Measurements from ENCODE around the gene GPR158.

GPR158 gene

DNA sequence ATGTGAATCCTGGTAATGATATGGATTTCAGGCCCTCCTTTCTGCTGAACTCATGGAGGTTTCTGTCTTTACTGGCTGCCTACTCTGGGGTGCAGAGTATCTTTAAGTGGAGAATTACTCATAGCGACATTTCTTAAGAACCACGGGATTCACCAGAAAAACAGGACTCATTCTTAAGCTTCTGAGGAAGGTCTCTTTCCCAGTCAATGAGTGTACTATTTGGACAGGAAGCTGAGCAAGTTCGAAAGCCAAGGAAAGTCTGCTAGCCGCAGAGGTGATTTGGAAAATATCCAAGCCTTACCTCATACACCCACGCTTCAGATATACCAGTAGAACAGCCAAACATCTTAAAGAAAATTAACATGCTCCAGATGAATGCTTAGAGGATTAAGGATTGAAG, 381.7 kb downstream of the GPR158 start:
- Histone ChIP-seq H4K91ac (ENCODE audit: low read depth, low read length, poor library complexity) (no peak overlapping the region), H2BK120ac (ENCODE audit: low read depth, low read length) (no peak overlapping the region), H3K4me1 (ENCODE audit: control insufficient read depth in 2 of 2, insufficient read depth in 1 of 2, low read depth in 1 of 2, low read length in 2 of 2) (peaks cover 1 to 2% of the 10 kb centered on the region in 2 donors), H2AK5ac (ENCODE audit: low read depth, low read length) (no peak overlapping the region), H3K23ac (ENCODE audit: low read depth, low read length, poor library complexity) (no peak overlapping the region), H3K4ac (ENCODE audit: low read length) (no peak overlapping the region), H3K9ac (ENCODE audit: low read depth, low read length, poor library complexity) (no peak overlapping the region), H3K14ac (ENCODE audit: low read length) (no peak overlapping the region), H2BK12ac (ENCODE audit: low read length) (no peak overlapping the region), H2BK15ac (ENCODE audit: low read length) (no peak overlapping the region), H3K4me3 (ENCODE audit: low read length in 2 of 2) (no peak overlapping the region), H3K27me3 (ENCODE audit: control insufficient read depth in 3 of 3, insufficient read depth in 3 of 3, low read depth in 1 of 3, low read length in 3 of 3) (no peaks in the 10 kb centered on the region), H4K8ac (ENCODE audit: low read depth, low read length) (no peak overlapping the region), H2BK5ac (ENCODE audit: low read length) (no peak overlapping the region), H3K9me3 (replicated peaks in 1 of 2; ENCODE audit: control insufficient read depth in 2 of 2, insufficient read depth in 1 of 2, low read depth in 1 of 2, low read length in 2 of 2) (no peaks in the 10 kb centered on the region), H3K4me2 (ENCODE audit: insufficient read depth, low read length, poor library complexity, severe bottlenecking) (no peak overlapping the region), H3K79me1 (ENCODE audit: low read depth, low read length) (no peaks in the 10 kb centered on the region), H2AFZ (ENCODE audit: low read length) (no peak overlapping the region), H3K18ac (ENCODE audit: low read length) (no peak overlapping the region), H3K36me3 (replicated peaks in 1 of 2; ENCODE audit: control insufficient read depth in 2 of 2, insufficient read depth in 2 of 2, low read length in 2 of 2) (no peaks in the 10 kb centered on the region), H3K27ac (replicated peaks; ENCODE audit: low read length) (no peak overlapping the region)
- no peak for DNase-seq (ENCODE audit: low spot score)
- WGBS, 2 donors (ENCODE audit: extremely low coverage in 2 of 2, insufficient read length in 2 of 2, insufficient replicate concordance in 1 of 2) = no CpG with 5 or more reads among the region's 5 CpGs

DNA sequence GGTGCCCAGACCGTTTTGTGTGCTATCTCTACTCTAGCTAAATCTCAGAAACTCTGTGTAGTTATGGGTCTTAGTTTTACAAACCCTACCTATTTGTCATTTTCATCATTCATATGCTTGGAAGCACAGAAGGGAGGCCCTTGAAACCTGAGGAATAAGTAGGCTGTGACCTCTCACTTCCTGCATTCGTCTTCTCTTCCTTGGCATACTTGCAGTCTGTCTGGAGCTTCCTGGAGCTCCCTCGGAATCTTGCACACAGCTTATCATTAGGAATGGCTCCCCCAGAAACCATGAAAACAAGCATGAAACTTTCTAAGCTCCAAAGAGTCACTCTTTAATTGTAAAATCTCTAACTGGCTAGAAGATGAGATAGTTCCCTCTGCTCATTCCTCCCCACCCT, 382.3 kb downstream of the GPR158 start:
- H2BK12ac ChIP-seq (ENCODE audit: low read length) = no peak overlapping the region
- no peaks in the 10 kb centered on the region for H3K36me3 ChIP-seq (replicated peaks in 1 of 2; ENCODE audit: control insufficient read depth in 2 of 2, insufficient read depth in 2 of 2, low read length in 2 of 2)
- H2BK120ac ChIP-seq (ENCODE audit: low read depth, low read length) = no peak overlapping the region
- WGBS, 2 donors (ENCODE audit: extremely low coverage in 2 of 2, insufficient read length in 2 of 2, insufficient replicate concordance in 1 of 2) = no CpG with 5 or more reads among the region's 3 CpGs
- H2AK5ac ChIP-seq (ENCODE audit: low read depth, low read length) = no peak overlapping the region
- H3K27ac ChIP-seq (replicated peaks; ENCODE audit: low read length) = no peak overlapping the region
- no peaks in the 10 kb centered on the region for H3K9me3 ChIP-seq (replicated peaks in 1 of 2; ENCODE audit: control insufficient read depth in 2 of 2, insufficient read depth in 1 of 2, low read depth in 1 of 2, low read length in 2 of 2)
- H3K9ac ChIP-seq (ENCODE audit: low read depth, low read length, poor library complexity) = no peak overlapping the region
- no peak overlapping the region for H3K23ac ChIP-seq (ENCODE audit: low read depth, low read length, poor library complexity)
- no peaks in the 10 kb centered on the region for H3K79me1 ChIP-seq (ENCODE audit: low read depth, low read length)
- no peak overlapping the region for H3K14ac ChIP-seq (ENCODE audit: low read length)
- no peaks in the 10 kb centered on the region for H3K27me3 ChIP-seq (ENCODE audit: control insufficient read depth in 3 of 3, insufficient read depth in 3 of 3, low read depth in 1 of 3, low read length in 3 of 3)
- no peak overlapping the region for H4K8ac ChIP-seq (ENCODE audit: low read depth, low read length)
- H2AFZ ChIP-seq (ENCODE audit: low read length) = peak overlapping the region; percentile 60
- H3K18ac ChIP-seq (ENCODE audit: low read length) = no peak overlapping the region
- no peak for DNase-seq (ENCODE audit: low spot score)
- H2BK5ac ChIP-seq (ENCODE audit: low read length) = no peak overlapping the region
- peaks cover 1 to 2% of the 10 kb centered on the region in 2 donors for H3K4me1 ChIP-seq (ENCODE audit: control insufficient read depth in 2 of 2, insufficient read depth in 1 of 2, low read depth in 1 of 2, low read length in 2 of 2)
- no peak overlapping the region for H3K4me2 ChIP-seq (ENCODE audit: insufficient read depth, low read length, poor library complexity, severe bottlenecking)
- H3K4me3 ChIP-seq (ENCODE audit: low read length in 2 of 2) = no peak overlapping the region
- H3K4ac ChIP-seq (ENCODE audit: low read length) = no peak overlapping the region
- H2BK15ac ChIP-seq (ENCODE audit: low read length) = no peak overlapping the region
- H4K91ac ChIP-seq (ENCODE audit: low read depth, low read length, poor library complexity) = no peak overlapping the region

DNA sequence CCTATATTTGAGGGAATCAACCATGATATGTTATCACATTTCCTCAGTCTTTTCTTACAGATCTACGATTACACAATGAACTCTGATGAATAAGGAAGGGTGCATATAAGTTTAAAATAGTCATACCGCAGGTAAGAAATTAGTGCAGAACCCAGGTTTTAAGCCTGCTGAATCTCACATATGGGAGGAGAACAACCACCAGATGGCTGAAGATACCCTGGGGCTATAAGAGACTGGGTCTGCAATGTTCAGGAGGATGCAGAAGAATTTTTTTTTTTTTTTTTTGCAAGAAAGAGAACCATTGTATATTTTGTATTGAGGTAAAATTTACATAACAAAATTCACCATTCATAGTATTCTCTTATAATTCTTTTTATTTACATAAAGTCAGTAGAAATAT, 387.0 kb downstream of the GPR158 start:
- no peaks in the 10 kb centered on the region for H3K36me3 ChIP-seq (replicated peaks in 1 of 2; ENCODE audit: control insufficient read depth in 2 of 2, insufficient read depth in 2 of 2, low read length in 2 of 2)
- no peak overlapping the region for H4K8ac ChIP-seq (ENCODE audit: low read depth, low read length)
- no peak overlapping the region for H2BK120ac ChIP-seq (ENCODE audit: low read depth, low read length)
- no peak overlapping the region for H3K23ac ChIP-seq (ENCODE audit: low read depth, low read length, poor library complexity)
- no peaks in the 10 kb centered on the region for H3K4me1 ChIP-seq (ENCODE audit: control insufficient read depth in 2 of 2, insufficient read depth in 1 of 2, low read depth in 1 of 2, low read length in 2 of 2)
- H4K91ac ChIP-seq (ENCODE audit: low read depth, low read length, poor library complexity) = no peak overlapping the region
- H2BK15ac ChIP-seq (ENCODE audit: low read length) = no peak overlapping the region
- H3K79me1 ChIP-seq (ENCODE audit: low read depth, low read length) = no peaks in the 10 kb centered on the region
- H3K4me3 ChIP-seq (ENCODE audit: low read length in 2 of 2) = no peak overlapping the region
- no peaks in the 10 kb centered on the region for H3K27me3 ChIP-seq (ENCODE audit: control insufficient read depth in 3 of 3, insufficient read depth in 3 of 3, low read depth in 1 of 3, low read length in 3 of 3)
- H2BK5ac ChIP-seq (ENCODE audit: low read length) = no peak overlapping the region
- H2BK12ac ChIP-seq (ENCODE audit: low read length) = no peak overlapping the region
- no peak for DNase-seq (ENCODE audit: low spot score)
- H3K4me2 ChIP-seq (ENCODE audit: insufficient read depth, low read length, poor library complexity, severe bottlenecking) = no peak overlapping the region
- no peak overlapping the region for H3K9ac ChIP-seq (ENCODE audit: low read depth, low read length, poor library complexity)
- H3K14ac ChIP-seq (ENCODE audit: low read length) = no peak overlapping the region
- H2AK5ac ChIP-seq (ENCODE audit: low read depth, low read length) = no peak overlapping the region
- no peak overlapping the region for H3K27ac ChIP-seq (replicated peaks; ENCODE audit: low read length)
- no peak overlapping the region for H2AFZ ChIP-seq (ENCODE audit: low read length)
- H3K9me3 ChIP-seq (replicated peaks in 1 of 2; ENCODE audit: control insufficient read depth in 2 of 2, insufficient read depth in 1 of 2, low read depth in 1 of 2, low read length in 2 of 2) = no peaks in the 10 kb centered on the region
- WGBS, 2 donors (ENCODE audit: extremely low coverage in 2 of 2, insufficient read length in 2 of 2, insufficient replicate concordance in 1 of 2) = no CpG with 5 or more reads among the region's 2 CpGs
- no peak overlapping the region for H3K4ac ChIP-seq (ENCODE audit: low read length)
- H3K18ac ChIP-seq (ENCODE audit: low read length) = no peak overlapping the region

DNA sequence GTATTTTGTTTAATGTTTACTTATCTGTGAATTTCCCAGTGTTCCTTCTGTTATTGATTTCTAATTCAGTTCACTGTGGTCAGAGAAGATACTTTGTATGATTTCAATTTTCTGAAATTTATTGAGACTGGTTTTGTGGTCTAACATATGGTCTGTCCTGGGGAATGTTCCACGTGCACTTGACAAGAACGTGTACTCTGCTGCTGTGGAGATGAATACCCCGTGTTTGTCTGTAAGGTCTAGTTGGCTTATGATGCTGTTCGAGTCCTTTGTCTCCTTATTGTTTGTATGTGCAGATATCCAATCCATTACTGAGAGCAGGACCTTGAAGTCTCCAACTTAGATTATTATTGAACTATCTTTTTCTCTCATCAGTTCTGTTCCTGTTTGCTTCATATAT, 387.7 kb downstream of the GPR158 start:
- H2BK12ac ChIP-seq (ENCODE audit: low read length) = no peak overlapping the region
- no peak overlapping the region for H2BK15ac ChIP-seq (ENCODE audit: low read length)
- H2AFZ ChIP-seq (ENCODE audit: low read length) = no peak overlapping the region
- no peak overlapping the region for H3K18ac ChIP-seq (ENCODE audit: low read length)
- H3K9me3 ChIP-seq (replicated peaks in 1 of 2; ENCODE audit: control insufficient read depth in 2 of 2, insufficient read depth in 1 of 2, low read depth in 1 of 2, low read length in 2 of 2) = no peaks in the 10 kb centered on the region
- no peak overlapping the region for H2BK5ac ChIP-seq (ENCODE audit: low read length)
- H3K9ac ChIP-seq (ENCODE audit: low read depth, low read length, poor library complexity) = no peak overlapping the region
- no peak for DNase-seq (ENCODE audit: low spot score)
- no peaks in the 10 kb centered on the region for H3K27me3 ChIP-seq (ENCODE audit: control insufficient read depth in 3 of 3, insufficient read depth in 3 of 3, low read depth in 1 of 3, low read length in 3 of 3)
- H4K8ac ChIP-seq (ENCODE audit: low read depth, low read length) = no peak overlapping the region
- no peak overlapping the region for H3K23ac ChIP-seq (ENCODE audit: low read depth, low read length, poor library complexity)
- no peak overlapping the region for H2AK5ac ChIP-seq (ENCODE audit: low read depth, low read length)
- H3K4me1 ChIP-seq (ENCODE audit: control insufficient read depth in 2 of 2, insufficient read depth in 1 of 2, low read depth in 1 of 2, low read length in 2 of 2) = no peaks in the 10 kb centered on the region
- WGBS, 2 donors (ENCODE audit: extremely low coverage in 2 of 2, insufficient read length in 2 of 2, insufficient replicate concordance in 1 of 2) = no CpG with 5 or more reads among the region's 4 CpGs
- no peaks in the 10 kb centered on the region for H3K36me3 ChIP-seq (replicated peaks in 1 of 2; ENCODE audit: control insufficient read depth in 2 of 2, insufficient read depth in 2 of 2, low read length in 2 of 2)
- no peak overlapping the region for H3K4me2 ChIP-seq (ENCODE audit: insufficient read depth, low read length, poor library complexity, severe bottlenecking)
- H2BK120ac ChIP-seq (ENCODE audit: low read depth, low read length) = no peak overlapping the region
- H3K4me3 ChIP-seq (ENCODE audit: low read length in 2 of 2) = no peak overlapping the region
- no peak overlapping the region for H3K14ac ChIP-seq (ENCODE audit: low read length)
- no peak overlapping the region for H4K91ac ChIP-seq (ENCODE audit: low read depth, low read length, poor library complexity)
- H3K4ac ChIP-seq (ENCODE audit: low read length) = no peak overlapping the region
- no peak overlapping the region for H3K27ac ChIP-seq (replicated peaks; ENCODE audit: low read length)
- H3K79me1 ChIP-seq (ENCODE audit: low read depth, low read length) = no peaks in the 10 kb centered on the region
